Karpas-422 (cell line): ENCODE data around the gene PNPO. TPM values are rescaled to one million over a fixed set of nuclear protein-coding genes. Genes with fewer than 3 reads are reported as not detected.
A peak's percentile ranks its signal among the peaks of the same experiment; 100 is the strongest.

Experiments used
- DNase-seq: peaks from one replicate; pipeline ENCODE4 v3.0.0-alpha.2; 2015
- H2AFZ ChIP-seq: fragments of 200-600 bp; sonication (generic); 2 replicates; pipeline ENCODE4 v1.6.1; 2014; ENCODE audit warnings: antibody characterized with exemption, low read length, mixed read lengths
- H3K27ac ChIP-seq: fragments of 200-600 bp; sonication (generic); 2 replicates; pipeline ENCODE4 v1.5.1; 2014; ENCODE audit warnings: mild to moderate bottlenecking, low read length, moderate library complexity
- H3K27me3 ChIP-seq: fragments of 200-600 bp; sonication (generic); 2 replicates; pipeline ENCODE4 v1.6.1; 2014; ENCODE audit warnings: low read length, mixed read lengths
- H3K36me3 ChIP-seq: fragments of 200-600 bp; sonication (generic); 2 replicates; pipeline ENCODE4 v1.6.1; 2014; ENCODE audit warnings: low read length, mixed read lengths; ENCODE audit not compliant: insufficient read depth
- H3K4me1 ChIP-seq: fragments of 200-600 bp; sonication (generic); 2 replicates; pipeline ENCODE4 v1.6.1; 2014; ENCODE audit warnings: mild to moderate bottlenecking, low read length, mixed read lengths
- H3K4me2 ChIP-seq: fragments of 200-600 bp; sonication (generic); 2 replicates; pipeline ENCODE4 v1.6.1; 2014; ENCODE audit warnings: low read length, low read depth, mild to moderate bottlenecking; ENCODE audit not compliant: poor library complexity, severe bottlenecking
- H3K4me3 ChIP-seq: fragments of 200-600 bp; sonication (generic); 2 replicates; pipeline ENCODE4 v1.5.1; 2014; ENCODE audit warnings: mild to moderate bottlenecking, antibody characterized with exemption, low read length, mixed read lengths
- H3K79me2 ChIP-seq: fragments of 200-600 bp; sonication (generic); 2 replicates; pipeline ENCODE4 v1.6.1; 2014; ENCODE audit warnings: mild to moderate bottlenecking, low read length, mixed read lengths
- H3K9ac ChIP-seq: fragments of 200-600 bp; sonication (generic); 2 replicates; pipeline ENCODE4 v1.6.0; 2014; ENCODE audit warnings: low read length
- H3K9me2 ChIP-seq: fragments of 200-600 bp; sonication (generic), shearing (Covaris generic); replicated peaks from 2 replicates; pipeline ENCODE4 v1.6.0; 2014; ENCODE audit warnings: mild to moderate bottlenecking, low read length, moderate library complexity; ENCODE audit not compliant: insufficient read depth
- H3K9me3 ChIP-seq: fragments of 300-700, 200-600 bp; sonication (generic); 2 replicates; pipeline ENCODE4 v1.6.1; 2014; ENCODE audit warnings: low read length, mixed read lengths
- H4K20me1 ChIP-seq: fragments of 200-600 bp; sonication (generic); 2 replicates; pipeline ENCODE4 v1.6.1; 2014; ENCODE audit warnings: mild to moderate bottlenecking, antibody characterized with exemption, low read length, low read depth; ENCODE audit not compliant: insufficient read depth
- total RNA-seq: library from RNA; depleted of rRNA; stranded (reverse); fragments of >200 nt; shearing (Covaris generic); gene quantifications from 2 replicates; pipeline ENCODE4 v1.2.3, GENCODE V29; 2014; ENCODE audit warnings: low replicate concordance

PNPO gene
- total RNA-seq, 1 experiment from 2014 or later: 26.8 TPM

GRCh38 chr17:47948706-47949196, 7.4 kb downstream of the PNPO start:
- no peaks in the 10 kb centered on the region for H4K20me1 ChIP-seq
- H3K9ac ChIP-seq: peak overlapping the region; percentile 84
- no peaks in the 10 kb centered on the region for H3K9me2 ChIP-seq
- no peaks in the 10 kb centered on the region for H3K27me3 ChIP-seq
- H3K9me3 ChIP-seq: no peaks in the 10 kb centered on the region
- H3K4me1 ChIP-seq: peaks cover 58% of the 10 kb centered on the region
- DNase-seq: no peak
- no peaks in the 10 kb centered on the region; the same call in 1 of the 2 replicates for H3K36me3 ChIP-seq
- H3K27ac ChIP-seq: peak overlapping the region; percentile 95
- peak overlapping the region; percentile 92 for H3K4me2 ChIP-seq
- no peaks in the 10 kb centered on the region for H3K79me2 ChIP-seq
- no peak overlapping the region for H2AFZ ChIP-seq
- H3K4me3 ChIP-seq: no peak overlapping the region; the same call in 1 of the 2 replicates

GRCh38 chr17:47949197-47949759, 7.9 kb downstream of the PNPO start:
- Histone ChIP-seq H3K9me3 (no peaks in the 10 kb centered on the region), H3K79me2 (no peaks in the 10 kb centered on the region)

GRCh38 chr17:47949946-47950345, 8.6 kb downstream of the PNPO start:
- Histone ChIP-seq H3K27ac (peak overlapping the region; percentile 95), H3K4me2 (peak overlapping the region; percentile 92), H3K36me3 (no peaks in the 10 kb centered on the region; the same call in 1 of the 2 replicates), H3K4me1 (peaks cover 63% of the 10 kb centered on the region), H3K9me2 (no peaks in the 10 kb centered on the region), H3K27me3 (no peaks in the 10 kb centered on the region), H3K4me3 (peak overlapping the region; percentile 66), H3K79me2 (no peaks in the 10 kb centered on the region), H3K9ac (peak overlapping the region; percentile 84), H3K9me3 (no peaks in the 10 kb centered on the region), H4K20me1 (no peaks in the 10 kb centered on the region), H2AFZ (no peak overlapping the region)
- peak; percentile 70 for DNase-seq

More at GRCh38 chr17:47949197-47949759, 7.9 kb downstream of the PNPO start:
- Histone ChIP-seq H2AFZ (no peak overlapping the region), H4K20me1 (no peaks in the 10 kb centered on the region), H3K4me3 (peak overlapping the region; percentile 66), H3K4me2 (peak overlapping the region; percentile 92), H3K27me3 (no peaks in the 10 kb centered on the region), H3K9ac (peak overlapping the region; percentile 84), H3K4me1 (peaks cover 60% of the 10 kb centered on the region), H3K27ac (peak overlapping the region; percentile 95), H3K9me2 (no peaks in the 10 kb centered on the region), H3K36me3 (no peaks in the 10 kb centered on the region; the same call in 1 of the 2 replicates)
- peak; percentile 93 for DNase-seq

GRCh38 chr17:47950448-47950847, 9.1 kb downstream of the PNPO start:
- peak overlapping the region; percentile 92 for H3K4me2 ChIP-seq

GRCh38 chr17:47952171-47953021, 11.0 kb downstream of the PNPO start:
- Histone ChIP-seq H3K4me2 (no peak overlapping the region), H3K27ac (peak overlapping the region; percentile 95), H3K4me1 (peaks cover 85% of the 10 kb centered on the region), H3K27me3 (no peaks in the 10 kb centered on the region), H3K9ac (peak overlapping the region; percentile 20; the same call in 1 of the 2 replicates), H4K20me1 (no peaks in the 10 kb centered on the region), H3K9me3 (no peaks in the 10 kb centered on the region), H3K4me3 (no peak overlapping the region), H3K79me2 (no peaks in the 10 kb centered on the region), H3K9me2 (no peaks in the 10 kb centered on the region), H3K36me3 (no peaks in the 10 kb centered on the region; the same call in 1 of the 2 replicates), H2AFZ (no peak overlapping the region)
- DNase-seq: no peak

More at GRCh38 chr17:47950448-47950847, 9.1 kb downstream of the PNPO start:
- Histone ChIP-seq H3K4me3 (peak overlapping the region; percentile 66; the same call in 1 of the 2 replicates), H3K9me3 (no peaks in the 10 kb centered on the region), H3K9ac (peak overlapping the region; percentile 84), H3K27ac (peak overlapping the region; percentile 95), H2AFZ (no peak overlapping the region), H3K36me3 (no peaks in the 10 kb centered on the region; the same call in 1 of the 2 replicates), H3K27me3 (no peaks in the 10 kb centered on the region), H3K4me1 (peaks cover 68% of the 10 kb centered on the region), H4K20me1 (no peaks in the 10 kb centered on the region), H3K79me2 (no peaks in the 10 kb centered on the region), H3K9me2 (no peaks in the 10 kb centered on the region)
- no peak for DNase-seq

GRCh38 chr17:47953909-47954308, 12.5 kb downstream of the PNPO start:
- Histone ChIP-seq H3K79me2 (no peaks in the 10 kb centered on the region), H2AFZ (no peak overlapping the region), H3K27me3 (no peaks in the 10 kb centered on the region), H3K36me3 (no peaks in the 10 kb centered on the region; the same call in 1 of the 2 replicates), H3K4me1 (peaks cover 91% of the 10 kb centered on the region), H3K27ac (peak overlapping the region; percentile 100), H3K9me2 (no peaks in the 10 kb centered on the region), H3K9ac (no peak overlapping the region), H3K4me3 (no peak overlapping the region), H3K4me2 (no peak overlapping the region), H4K20me1 (no peaks in the 10 kb centered on the region), H3K9me3 (no peaks in the 10 kb centered on the region)
- no peak for DNase-seq

GRCh38 chr17:47955497-47956461, 14.4 kb downstream of the PNPO start:
- H3K79me2 ChIP-seq: no peaks in the 10 kb centered on the region
- H3K9me2 ChIP-seq: no peaks in the 10 kb centered on the region
- no peaks in the 10 kb centered on the region for H3K36me3 ChIP-seq
- peak overlapping the region; percentile 80 for H3K9ac ChIP-seq
- H4K20me1 ChIP-seq: no peaks in the 10 kb centered on the region
- no peak overlapping the region for H2AFZ ChIP-seq
- H3K4me2 ChIP-seq: peak overlapping the region; percentile 67
- H3K27ac ChIP-seq: peak overlapping the region; percentile 100
- no peak for DNase-seq
- H3K4me1 ChIP-seq: peaks cover 92% of the 10 kb centered on the region
- H3K4me3 ChIP-seq: peak overlapping the region; percentile 36; the same call in 1 of the 2 replicates
- no peaks in the 10 kb centered on the region for H3K27me3 ChIP-seq
- no peaks in the 10 kb centered on the region for H3K9me3 ChIP-seq
